GM21528 (cell line): Measurements from ENCODE around the gene NELFA.

Experiments used
- ATAC-seq: cut with Tn5 transposase; IDR thresholded peaks from one replicate; pipeline ENCODE4 v1.9.1; 2021; ENCODE audit warnings: mild to moderate bottlenecking, moderate library complexity; ENCODE audit not compliant: unreplicated experiment, low FRiP score

Gene NELFA

DNA sequence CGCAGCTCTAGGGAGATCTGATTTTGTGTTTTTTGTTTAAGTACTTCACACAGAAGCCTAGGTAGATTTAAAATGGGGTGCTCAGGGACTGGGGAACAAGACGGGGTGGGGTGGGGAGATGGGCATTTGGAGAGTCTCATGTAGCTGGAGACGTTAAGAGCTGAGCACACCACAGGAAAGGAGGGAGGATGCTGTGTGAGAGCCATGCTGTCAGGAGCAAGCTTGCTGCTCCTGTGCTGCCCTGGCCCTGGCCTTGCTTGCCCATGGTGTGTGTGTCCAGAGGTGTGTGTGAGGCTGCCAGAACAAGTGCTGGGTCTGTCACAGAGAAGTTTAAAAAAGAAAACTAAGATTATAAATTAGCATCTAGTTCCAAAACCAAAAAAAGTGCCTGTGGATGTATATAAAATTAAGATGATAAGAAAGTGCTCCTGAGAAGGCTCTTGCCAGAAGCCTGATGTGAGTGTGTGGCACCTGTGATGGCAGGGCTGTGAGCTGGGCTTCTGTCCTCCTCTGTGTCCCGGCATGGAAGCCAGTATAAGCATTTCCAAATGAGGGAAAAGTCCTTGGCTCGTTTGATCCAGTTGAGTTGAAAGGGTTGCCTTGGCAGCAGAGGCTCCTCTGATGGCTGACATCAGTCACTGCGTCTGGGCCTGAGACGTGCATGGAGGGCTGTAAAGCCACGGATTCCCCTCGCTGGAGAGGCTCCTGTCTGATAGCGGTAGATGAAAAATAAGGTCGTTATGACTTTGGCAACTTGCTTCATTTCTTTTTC lies 63.5 kb downstream of the NELFA start:
- no peak for ATAC-seq

DNA sequence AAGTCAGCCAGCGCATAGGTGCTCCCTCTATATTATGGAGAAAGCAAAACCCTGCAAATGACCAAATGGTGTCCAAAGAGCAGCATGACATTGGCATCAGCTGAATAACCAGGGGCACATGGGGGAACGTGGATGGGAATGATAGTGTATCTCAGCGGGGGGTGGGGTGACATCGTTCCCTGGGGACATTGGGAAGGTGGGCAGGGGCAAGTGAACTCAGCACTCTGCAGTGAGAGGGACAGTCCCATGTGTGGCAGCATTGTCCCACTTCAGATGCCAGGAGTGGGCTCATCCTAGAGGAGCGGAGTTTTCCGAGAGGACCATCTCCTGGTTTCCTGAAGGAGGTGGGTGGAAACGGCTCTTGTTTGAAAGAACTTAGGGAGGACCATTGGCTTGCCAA lies 64.8 kb downstream of the NELFA start:
- no peak for ATAC-seq

DNA sequence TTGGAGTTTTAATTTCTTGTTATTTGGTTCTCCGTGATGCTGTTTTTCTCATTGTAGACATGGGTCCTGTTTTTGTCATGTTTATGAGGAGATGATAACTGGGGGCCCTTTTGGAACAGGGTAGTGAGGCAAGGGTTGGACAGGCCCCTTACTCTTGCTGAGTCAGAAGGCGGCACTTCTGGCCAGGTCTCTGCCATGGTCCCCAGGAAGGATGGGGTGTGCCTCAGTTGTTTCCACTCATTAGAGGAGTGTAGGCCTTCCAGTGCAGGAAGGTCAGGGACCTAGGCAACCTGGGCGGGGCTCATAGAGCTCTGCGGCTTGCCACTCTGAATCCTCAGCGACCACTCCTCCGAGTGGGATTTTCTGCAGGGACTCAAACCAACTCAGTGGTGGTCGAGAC lies 68.2 kb downstream of the NELFA start:
- ATAC-seq, result no peak

DNA sequence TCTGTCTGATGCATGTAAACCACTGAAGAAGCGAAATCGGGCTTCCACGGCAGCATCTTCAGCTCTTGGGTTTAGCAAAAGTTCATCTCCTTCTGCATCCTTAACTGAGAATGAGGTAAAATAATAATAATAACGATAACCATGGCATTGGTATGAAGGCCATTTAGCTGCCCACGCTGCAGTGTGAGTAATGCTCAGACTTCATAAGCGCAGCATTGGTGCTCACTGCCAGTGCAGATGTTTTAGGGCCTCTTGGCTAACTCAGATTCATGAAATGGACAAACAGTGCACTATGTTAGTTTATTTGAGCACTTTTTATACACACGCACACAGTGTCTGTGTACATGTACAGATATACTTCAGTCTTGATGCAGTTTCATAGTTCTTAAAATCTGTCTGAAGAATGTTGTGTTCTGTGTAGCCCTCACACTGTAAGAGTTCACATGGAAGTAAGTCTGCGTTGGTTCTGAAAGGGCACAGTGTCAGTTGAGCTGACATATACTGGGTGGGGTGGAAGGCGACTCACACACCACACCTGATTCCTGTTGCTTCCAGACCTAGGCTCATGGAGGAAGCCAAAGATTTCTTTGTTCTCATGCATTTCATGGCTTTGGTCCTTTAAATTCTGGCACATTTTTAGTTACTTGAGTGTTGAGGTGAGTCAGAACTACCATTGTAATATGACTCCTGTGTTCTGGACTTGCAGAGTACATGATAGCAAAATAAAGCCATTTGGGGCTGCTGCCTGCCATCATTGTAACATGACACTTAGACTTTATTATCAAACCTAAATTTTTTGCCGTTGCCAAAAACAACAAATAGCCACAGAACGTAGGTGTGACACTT lies 68.9 kb downstream of the NELFA start:
- no peak for ATAC-seq

DNA sequence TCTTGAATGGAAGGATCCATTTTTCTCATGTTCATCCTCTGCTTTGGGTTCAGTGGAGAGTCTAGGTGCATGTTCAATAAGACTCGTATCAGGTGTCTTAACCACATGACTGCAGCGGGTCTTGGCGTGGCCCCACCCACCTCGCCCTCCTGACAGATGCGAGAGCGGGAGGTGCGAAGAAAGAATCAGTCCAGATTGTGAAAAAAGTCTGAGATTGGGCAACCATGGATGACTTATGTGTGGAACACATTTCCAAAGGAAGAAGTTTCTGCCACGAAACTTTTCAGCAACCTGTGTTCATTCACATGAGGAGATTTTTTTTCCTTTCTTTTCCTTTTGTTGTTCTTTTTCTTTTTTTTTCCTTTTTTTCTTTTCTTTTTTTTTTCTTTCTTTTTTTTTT lies 70.7 kb downstream of the NELFA start:
- no peak for ATAC-seq

DNA sequence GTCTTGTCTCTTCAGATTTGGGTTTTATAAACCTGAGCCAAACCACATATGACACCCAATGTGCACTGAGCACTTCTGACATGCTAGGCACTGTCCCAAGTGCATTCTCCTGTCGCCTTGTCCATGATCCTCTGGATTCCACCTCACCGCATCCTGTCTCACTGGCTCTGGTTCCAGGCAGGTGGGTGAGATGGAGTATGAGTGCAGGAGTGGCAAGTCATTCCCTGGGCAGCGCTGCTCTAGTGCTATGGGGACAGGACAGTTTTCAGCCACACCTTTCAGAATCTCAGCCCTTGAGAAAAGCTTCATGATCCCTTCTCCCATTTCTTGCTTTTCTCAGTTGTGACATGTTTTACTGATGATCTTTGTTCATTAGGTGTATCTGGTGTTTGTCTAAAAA lies 71.2 kb downstream of the NELFA start:
- ATAC-seq, result no peak

DNA sequence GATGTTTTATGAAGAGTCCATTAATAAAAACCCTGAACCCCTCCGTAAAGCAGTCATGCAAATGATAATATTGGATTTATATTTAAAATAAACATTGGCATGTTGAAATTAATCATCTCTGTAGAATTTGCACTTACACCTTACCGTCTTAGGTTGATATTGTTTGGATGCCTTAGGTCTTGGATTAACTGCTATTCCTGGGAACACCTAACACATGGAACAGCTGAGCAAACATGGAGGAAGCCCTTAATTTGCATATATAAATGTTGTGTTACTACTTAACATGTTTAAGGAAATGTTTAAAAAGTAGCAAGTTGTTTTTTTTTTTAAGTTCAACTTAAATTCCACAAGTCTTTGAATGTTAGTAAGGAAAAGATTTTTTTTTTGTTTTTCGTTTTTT lies 75.1 kb downstream of the NELFA start:
- no peak for ATAC-seq

DNA sequence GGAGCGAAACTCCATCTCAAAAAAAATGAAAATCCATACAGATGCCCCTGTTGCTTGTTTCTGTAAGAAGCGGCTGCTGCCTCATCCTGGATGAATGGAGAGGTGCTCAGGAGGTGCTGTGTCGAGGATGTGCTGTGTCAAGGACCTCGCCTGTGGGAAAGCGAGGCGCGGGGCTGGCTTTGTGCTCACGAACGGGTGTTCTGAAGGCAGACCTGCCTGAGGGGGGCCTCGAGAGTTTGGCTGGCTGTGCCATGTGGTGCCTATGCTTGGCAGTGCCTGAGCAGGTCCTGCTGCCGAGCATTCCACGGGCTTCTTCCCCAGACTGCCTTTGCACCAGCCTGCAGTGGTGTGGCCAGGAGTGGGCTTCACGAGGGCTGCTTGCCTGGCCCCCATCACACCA lies 76.0 kb downstream of the NELFA start:
- ATAC-seq, result no peak
